Cardiac muscle cell (in vitro differentiated cells and primary cell): ENCODE data around the gene TNRC18. TPM values are rescaled to one million over a fixed set of nuclear protein-coding genes. Genes with fewer than 3 reads are reported as not detected.

Experiments
- DNase-seq, 2 donors: peaks; one replicate each; pipeline versions ENCODE4 v3.0.0 to v3.0.0-alpha.2; 2010 to 2017; ENCODE audit warnings: low read depth in 1 of 2, low spot score in 1 of 2
- H3K27ac ChIP-seq: fragments of 200-600 bp; sonication (generic); 2 replicates; pipeline ENCODE4 v1.5.1; 2016
- H3K27me3 ChIP-seq: fragments of 200-600 bp; sonication (generic); 2 replicates; pipeline ENCODE4 v1.6.0; 2016; ENCODE audit warnings: control low read depth
- H3K36me3 ChIP-seq: fragments of 200-600 bp; sonication (generic); 2 replicates; pipeline ENCODE4 v1.5.1; 2016; ENCODE audit warnings: control low read depth
- H3K4me1 ChIP-seq: fragments of 200-600 bp; sonication (generic); 2 replicates; pipeline ENCODE4 v1.8.1; 2017; ENCODE audit warnings: low read depth, mild to moderate bottlenecking, mixed run types
- H3K4me3 ChIP-seq: fragments of 200-600 bp; sonication (generic); 2 replicates; pipeline ENCODE4 v1.5.1; 2016; ENCODE audit warnings: mild to moderate bottlenecking
- H3K9me3 ChIP-seq: fragments of 200-600 bp; sonication (generic); 2 replicates; pipeline ENCODE4 v1.5.1; 2017; ENCODE audit warnings: low read depth, mild to moderate bottlenecking, control low read depth
- polyA plus RNA-seq: library from polyadenylated mRNA; unstranded; fragments of >200 nt; fragmentation: Nextera tagmentation; extraction: Ambion mirVana; gene quantifications from 2 replicates; pipeline ENCODE4 v1.2.1, GENCODE V29; 2016
- total RNA-seq: library from RNA; depleted of rRNA; stranded (reverse); fragments of >200 nt; gene quantifications from 2 replicates; pipeline ENCODE4 v1.2.3, GENCODE V29; 2016
- TF ChIP-seq, protein P1 (sequence below): IDR thresholded peaks from 2 replicates; pipeline ENCODE4 v1.5.1; 2012; ENCODE audit warnings: low read depth, mild to moderate bottlenecking, low read length

The TNRC18 gene
- total and polyA plus RNA-seq, 2 experiments from 2014 or later = 15.1 to 180 TPM

DNA sequence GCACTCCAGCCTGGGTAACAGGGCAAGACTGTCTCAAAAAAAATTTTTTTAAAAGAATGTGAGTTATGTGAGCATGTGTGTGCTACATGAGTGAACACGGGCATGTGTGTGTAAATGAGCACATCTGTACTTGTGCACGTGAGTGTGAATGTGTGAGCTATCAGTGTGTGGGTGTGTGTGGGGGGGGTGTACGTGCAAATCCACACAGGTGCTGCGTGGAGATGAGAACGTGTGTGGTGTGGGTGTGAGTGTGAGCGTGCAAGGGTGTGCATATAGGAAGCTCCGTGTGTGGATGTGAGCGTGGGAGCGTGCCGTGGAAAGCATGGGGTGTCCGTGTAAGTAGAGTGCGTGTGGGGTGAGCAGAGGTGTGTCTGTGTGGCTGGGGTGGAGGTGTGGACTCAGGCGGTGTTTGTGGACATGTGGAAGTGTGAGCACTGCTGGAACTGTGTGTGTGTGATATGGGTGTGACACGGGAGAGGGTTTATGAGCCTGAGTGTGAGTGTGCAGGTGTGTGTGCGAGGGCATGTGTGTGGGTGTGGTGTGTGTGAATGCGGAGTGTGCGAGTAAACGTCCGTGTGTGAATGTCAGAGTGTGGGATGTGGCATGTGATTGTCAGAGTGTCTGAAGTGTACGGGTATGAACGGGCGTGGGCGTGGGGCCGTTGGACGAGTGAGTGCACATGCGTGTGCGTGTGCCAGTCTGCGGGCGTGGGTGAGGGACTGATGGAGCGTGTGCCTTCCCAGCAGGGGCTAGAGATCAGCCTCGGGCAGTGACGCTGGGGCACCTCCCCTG, 45.9 kb upstream of the TNRC18 start:
- Histone ChIP-seq H3K27me3 (no peaks in the 10 kb centered on the region), H3K36me3 (no peaks in the 10 kb centered on the region), H3K27ac (no peak overlapping the region), H3K9me3 (no peaks in the 10 kb centered on the region), H3K4me1 (no peaks in the 10 kb centered on the region), H3K4me3 (no peak overlapping the region)
- TF ChIP-seq, protein P1, sequence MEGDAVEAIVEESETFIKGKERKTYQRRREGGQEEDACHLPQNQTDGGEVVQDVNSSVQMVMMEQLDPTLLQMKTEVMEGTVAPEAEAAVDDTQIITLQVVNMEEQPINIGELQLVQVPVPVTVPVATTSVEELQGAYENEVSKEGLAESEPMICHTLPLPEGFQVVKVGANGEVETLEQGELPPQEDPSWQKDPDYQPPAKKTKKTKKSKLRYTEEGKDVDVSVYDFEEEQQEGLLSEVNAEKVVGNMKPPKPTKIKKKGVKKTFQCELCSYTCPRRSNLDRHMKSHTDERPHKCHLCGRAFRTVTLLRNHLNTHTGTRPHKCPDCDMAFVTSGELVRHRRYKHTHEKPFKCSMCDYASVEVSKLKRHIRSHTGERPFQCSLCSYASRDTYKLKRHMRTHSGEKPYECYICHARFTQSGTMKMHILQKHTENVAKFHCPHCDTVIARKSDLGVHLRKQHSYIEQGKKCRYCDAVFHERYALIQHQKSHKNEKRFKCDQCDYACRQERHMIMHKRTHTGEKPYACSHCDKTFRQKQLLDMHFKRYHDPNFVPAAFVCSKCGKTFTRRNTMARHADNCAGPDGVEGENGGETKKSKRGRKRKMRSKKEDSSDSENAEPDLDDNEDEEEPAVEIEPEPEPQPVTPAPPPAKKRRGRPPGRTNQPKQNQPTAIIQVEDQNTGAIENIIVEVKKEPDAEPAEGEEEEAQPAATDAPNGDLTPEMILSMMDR = no peak
- DNase-seq = no peak

DNA sequence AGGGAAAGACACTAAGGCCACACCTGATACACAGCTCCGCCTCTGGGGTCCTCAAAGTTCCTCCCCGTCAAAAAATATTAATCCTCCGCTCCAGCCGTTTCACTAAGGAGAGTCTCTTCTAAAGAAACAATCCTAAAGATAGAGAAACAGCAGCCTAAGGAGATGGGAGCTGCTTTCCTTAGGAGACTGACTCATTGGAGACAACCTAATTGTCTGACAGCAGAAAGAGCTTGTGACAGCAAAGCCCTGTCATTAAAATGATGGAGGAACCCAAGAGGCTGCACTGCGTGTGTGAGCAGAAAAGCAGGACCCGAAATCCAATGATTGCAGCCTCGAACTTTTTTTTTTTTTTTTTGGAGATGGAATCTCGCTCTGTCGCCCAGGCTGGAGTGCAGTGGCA, 44.0 kb upstream of the TNRC18 start:
- Histone ChIP-seq H3K4me1 (no peaks in the 10 kb centered on the region), H3K27ac (no peak overlapping the region), H3K36me3 (no peaks in the 10 kb centered on the region), H3K27me3 (no peaks in the 10 kb centered on the region), H3K4me3 (no peak overlapping the region), H3K9me3 (no peaks in the 10 kb centered on the region)
- TF ChIP-seq, protein P1 = no peak
- no peak for DNase-seq

DNA sequence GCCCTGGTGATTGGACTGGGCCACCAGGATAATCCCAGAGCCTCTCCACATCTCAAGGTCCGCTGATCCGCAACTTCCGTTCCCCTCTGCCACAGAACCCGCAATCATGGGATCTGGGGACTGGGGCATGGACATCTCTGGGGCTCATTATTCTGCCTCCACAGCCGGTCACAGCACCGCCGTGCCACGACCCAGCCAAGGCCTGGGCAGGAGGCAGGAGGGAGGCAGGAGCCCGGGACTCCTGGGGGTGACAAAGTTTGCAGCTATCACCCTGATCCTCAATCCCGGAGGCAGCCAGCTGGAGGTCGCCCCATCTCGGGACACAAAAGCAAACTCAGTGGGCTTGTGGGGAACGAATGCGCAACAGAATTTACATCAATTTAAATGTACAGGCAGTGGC, 42.9 kb upstream of the TNRC18 start:
- Histone ChIP-seq H3K27me3 (no peaks in the 10 kb centered on the region), H3K9me3 (no peaks in the 10 kb centered on the region), H3K36me3 (no peaks in the 10 kb centered on the region), H3K4me3 (no peak overlapping the region), H3K27ac (no peak overlapping the region), H3K4me1 (no peaks in the 10 kb centered on the region)
- TF ChIP-seq, protein P1 = no peak
- DNase-seq = no peak

DNA sequence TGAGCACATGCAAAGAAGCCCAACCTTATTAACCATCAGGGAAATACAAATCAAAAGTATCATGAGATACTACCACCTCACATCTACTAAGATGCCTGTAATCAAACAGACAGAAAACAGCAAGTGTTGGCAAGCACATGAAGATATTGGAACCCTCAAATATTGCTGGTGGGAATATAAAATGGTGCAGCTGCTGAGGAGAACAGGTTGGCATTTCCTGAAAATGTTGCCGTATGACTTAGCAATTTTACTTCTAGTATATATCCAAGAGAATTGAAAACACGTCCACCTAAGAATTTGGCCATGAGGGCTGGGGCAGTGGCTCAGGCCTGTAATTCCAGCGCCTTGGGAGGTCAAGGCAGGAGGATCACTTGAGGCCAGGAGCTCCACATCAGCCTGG, 39.4 kb upstream of the TNRC18 start:
- no peaks in the 10 kb centered on the region for H3K9me3 ChIP-seq
- TF ChIP-seq, protein P1 = no peak
- H3K36me3 ChIP-seq = no peaks in the 10 kb centered on the region
- no peak overlapping the region for H3K4me3 ChIP-seq
- H3K27ac ChIP-seq = no peak overlapping the region
- no peaks in the 10 kb centered on the region for H3K27me3 ChIP-seq
- no peak for DNase-seq
- H3K4me1 ChIP-seq = no peaks in the 10 kb centered on the region

DNA sequence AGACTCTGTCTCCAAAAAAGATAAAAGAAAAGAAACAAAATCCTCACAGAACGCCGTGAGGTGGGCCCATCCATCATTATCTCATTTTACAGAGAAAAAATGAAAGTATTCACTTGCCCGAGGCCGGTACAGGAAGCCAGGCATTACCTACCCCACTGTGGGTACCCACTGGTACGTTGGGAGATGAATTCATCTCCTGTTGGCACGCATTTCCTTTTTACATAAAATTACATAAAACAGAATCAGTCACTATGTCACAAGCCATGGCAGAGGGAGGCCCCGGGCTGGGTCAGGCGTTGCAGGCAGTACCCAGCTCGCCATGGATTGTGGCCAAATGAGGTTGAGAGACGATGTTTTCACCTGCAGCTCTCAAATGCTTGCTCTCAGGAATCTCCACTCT, 38.6 kb upstream of the TNRC18 start:
- no peak for DNase-seq
- no peaks in the 10 kb centered on the region for H3K4me1 ChIP-seq
- H3K27ac ChIP-seq = no peak overlapping the region
- no peaks in the 10 kb centered on the region for H3K27me3 ChIP-seq
- H3K4me3 ChIP-seq = no peak overlapping the region
- TF ChIP-seq, protein P1 = no peak
- H3K36me3 ChIP-seq = no peaks in the 10 kb centered on the region
- no peaks in the 10 kb centered on the region for H3K9me3 ChIP-seq
